SK-N-SH treated with all-trans-retinoic acid at 6 μM for 48 hours (cell line): ENCODE measurements around the gene VPS13C.

Experiments
- ATAC-seq: fragments of 200-7000 bp; cut with Tn5 transposase; 3 replicates; pipeline ENCODE4 v1.9.1; 2020; ENCODE audit warnings: mild to moderate bottlenecking, moderate library complexity
- BACH2 ChIP-seq: fragments of 250-450 bp; sonication (Bioruptor Pico); IDR thresholded peaks from 2 replicates; pipeline ENCODE4 v1.9.0; 2021; ENCODE audit warnings: mild to moderate bottlenecking, borderline replicate concordance
- CSDC2 ChIP-seq: fragments of 250-450 bp; sonication (Bioruptor Pico); IDR thresholded peaks from 2 replicates; pipeline ENCODE4 v1.5.0; 2020; ENCODE audit warnings: mild to moderate bottlenecking, moderate library complexity
- ESRRG ChIP-seq: fragments of 250-450 bp; sonication (Bioruptor Pico); IDR thresholded peaks from 2 replicates; pipeline ENCODE4 v1.6.1; 2021; ENCODE audit warnings: mild to moderate bottlenecking
- GLIS3 ChIP-seq: fragments of 250-450 bp; sonication (Bioruptor Pico); IDR thresholded peaks from 2 replicates; pipeline ENCODE4 v1.5.0; 2020; ENCODE audit warnings: mild to moderate bottlenecking, moderate library complexity
- ISL1 ChIP-seq: fragments of 250-450 bp; sonication (Bioruptor Pico); IDR thresholded peaks from 2 replicates; pipeline ENCODE4 v2.1.2; 2022; ENCODE audit warnings: mild to moderate bottlenecking, moderate library complexity
- POU6F1 ChIP-seq: fragments of 250-450 bp; sonication (Bioruptor Pico); IDR thresholded peaks from 2 replicates; pipeline ENCODE4 v1.8.0; 2021; ENCODE audit warnings: low read depth, mild to moderate bottlenecking, moderate library complexity, borderline replicate concordance
- PPARA ChIP-seq: fragments of 250-450 bp; sonication (Bioruptor Pico); IDR thresholded peaks from 2 replicates; pipeline ENCODE4 v1.5.0; 2020; ENCODE audit warnings: mild to moderate bottlenecking, borderline replicate concordance
- RARB ChIP-seq: fragments of 250-450 bp; sonication (Bioruptor Pico); IDR thresholded peaks from 2 replicates; pipeline ENCODE4 v1.8.0; 2021; ENCODE audit warnings: mild to moderate bottlenecking, moderate library complexity
- SNAI2 ChIP-seq: fragments of 250-450 bp; sonication (Bioruptor Pico); IDR thresholded peaks from 2 replicates; pipeline ENCODE4 v1.5.0; 2020; ENCODE audit warnings: mild to moderate bottlenecking, moderate library complexity
- TCF4 ChIP-seq: fragments of 250-450 bp; sonication (Bioruptor Pico); IDR thresholded peaks from 2 replicates; pipeline ENCODE4 v1.8.0; 2021; ENCODE audit warnings: mild to moderate bottlenecking, moderate library complexity, borderline replicate concordance
- TOX ChIP-seq: fragments of 250-450 bp; sonication (Bioruptor Pico); IDR thresholded peaks from 2 replicates; pipeline ENCODE4 v1.8.0; 2021; ENCODE audit warnings: mild to moderate bottlenecking, moderate library complexity, borderline replicate concordance
- ZC3H10 ChIP-seq: fragments of 250-450 bp; sonication (Bioruptor Pico); IDR thresholded peaks from 2 replicates; pipeline ENCODE4 v1.5.1; 2021; ENCODE audit warnings: mild to moderate bottlenecking, moderate library complexity
- ZFP3 ChIP-seq: fragments of 250-450 bp; sonication (Bioruptor Pico); IDR thresholded peaks from 2 replicates; pipeline ENCODE4 v1.5.0; 2020; ENCODE audit warnings: mild to moderate bottlenecking, moderate library complexity
- ZFP30 ChIP-seq: fragments of 450-650 bp; formaldehyde crosslinking; IDR thresholded peaks from 2 replicates; pipeline ENCODE4 v1.5.0; 2022; ENCODE audit warnings: mild to moderate bottlenecking, moderate library complexity
- ZNF565 ChIP-seq: fragments of 450-650 bp; formaldehyde crosslinking; conservative IDR thresholded peaks from 2 replicates; pipeline ENCODE4 v1.5.0; 2020; ENCODE audit warnings: low read depth, mild to moderate bottlenecking, moderate library complexity
- ZNF70 ChIP-seq: fragments of 450-650 bp; formaldehyde crosslinking; IDR thresholded peaks from 2 replicates; pipeline ENCODE4 v1.5.0; 2020; ENCODE audit warnings: mild to moderate bottlenecking, moderate library complexity
- ZNF8 ChIP-seq: fragments of 450-650 bp; formaldehyde crosslinking; IDR thresholded peaks from 2 replicates; pipeline ENCODE4 v1.5.0; 2020; ENCODE audit warnings: mild to moderate bottlenecking, moderate library complexity
- TF ChIP-seq, protein P1 (sequence below): fragments of 250-450 bp; sonication (Bioruptor Pico); IDR thresholded peaks from 2 replicates; pipeline ENCODE4 v1.5.1; 2021; ENCODE audit warnings: mild to moderate bottlenecking, moderate library complexity
- TF ChIP-seq, protein P2 (sequence below): fragments of 250-450 bp; sonication (Bioruptor Pico); IDR thresholded peaks from 2 replicates; pipeline ENCODE4 v1.8.0; 2020; ENCODE audit warnings: mild to moderate bottlenecking, moderate library complexity, borderline replicate concordance
- TF ChIP-seq, protein P3 (sequence below): fragments of 250-450 bp; sonication (Bioruptor Pico); IDR thresholded peaks from 2 replicates; pipeline ENCODE4 v1.5.0; 2020; ENCODE audit warnings: mild to moderate bottlenecking, moderate library complexity

The VPS13C gene

GRCh38 chr15:61835496-61836106 lies 224.6 kb downstream of the VPS13C start (continued):
- TF ChIP-seq ZFP30 (CRISPR knock-in tag) (no peak), ISL1 (CRISPR knock-in tag) (no peak), TOX (CRISPR knock-in tag) (no peak), ZNF70 (CRISPR knock-in tag) (no peak), ZFP3 (CRISPR knock-in tag) (no peak), CSDC2 (CRISPR knock-in tag) (no peak), ZNF8 (CRISPR knock-in tag) (no peak)
- TF ChIP-seq, protein P1, sequence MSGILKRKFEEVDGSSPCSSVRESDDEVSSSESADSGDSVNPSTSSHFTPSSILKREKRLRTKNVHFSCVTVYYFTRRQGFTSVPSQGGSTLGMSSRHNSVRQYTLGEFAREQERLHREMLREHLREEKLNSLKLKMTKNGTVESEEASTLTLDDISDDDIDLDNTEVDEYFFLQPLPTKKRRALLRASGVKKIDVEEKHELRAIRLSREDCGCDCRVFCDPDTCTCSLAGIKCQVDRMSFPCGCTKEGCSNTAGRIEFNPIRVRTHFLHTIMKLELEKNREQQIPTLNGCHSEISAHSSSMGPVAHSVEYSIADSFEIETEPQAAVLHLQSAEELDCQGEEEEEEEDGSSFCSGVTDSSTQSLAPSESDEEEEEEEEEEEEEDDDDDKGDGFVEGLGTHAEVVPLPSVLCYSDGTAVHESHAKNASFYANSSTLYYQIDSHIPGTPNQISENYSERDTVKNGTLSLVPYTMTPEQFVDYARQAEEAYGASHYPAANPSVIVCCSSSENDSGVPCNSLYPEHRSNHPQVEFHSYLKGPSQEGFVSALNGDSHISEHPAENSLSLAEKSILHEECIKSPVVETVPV (CRISPR knock-in tag): no peak

- TF ChIP-seq ZC3H10 (CRISPR knock-in tag) (no peak), PPARA (CRISPR knock-in tag) (no peak), BACH2 (CRISPR knock-in tag) (no peak), ISL1 (CRISPR knock-in tag) (no peak)
- ATAC-seq: no peak
Measured at GRCh38 chr15:61835029-61835428, 225.2 kb downstream of the VPS13C start.

DNA sequence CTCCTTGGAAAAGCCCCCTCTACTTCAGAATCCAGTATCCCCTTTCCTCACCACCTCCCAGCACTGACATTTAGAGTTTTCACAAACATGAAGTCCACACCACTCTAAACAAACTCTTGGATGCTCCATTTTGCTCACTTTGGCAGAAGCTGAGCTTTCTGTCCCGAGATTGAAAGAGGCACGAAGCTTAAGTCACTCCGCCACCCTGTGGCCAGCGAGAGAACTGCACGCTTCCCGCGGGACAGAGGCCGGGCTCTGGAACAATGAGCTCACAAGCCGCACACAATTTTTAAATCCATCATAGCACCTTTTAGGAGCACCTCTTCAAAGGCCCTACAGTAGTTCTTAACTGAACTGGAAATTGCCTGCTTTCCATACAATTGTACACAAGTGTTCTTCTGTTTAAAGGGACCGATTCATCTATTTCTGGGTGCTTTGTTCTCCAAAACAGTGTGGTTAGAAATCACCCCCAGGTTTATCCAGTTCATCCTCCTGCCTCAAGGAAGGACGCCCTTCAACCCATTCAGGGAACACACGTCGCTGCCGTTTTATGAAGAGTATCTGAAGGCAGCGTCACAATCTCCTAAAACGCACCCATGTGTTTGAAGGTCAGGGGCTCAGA lies 226.1 kb downstream of the VPS13C start:
- TF ChIP-seq, protein P2, sequence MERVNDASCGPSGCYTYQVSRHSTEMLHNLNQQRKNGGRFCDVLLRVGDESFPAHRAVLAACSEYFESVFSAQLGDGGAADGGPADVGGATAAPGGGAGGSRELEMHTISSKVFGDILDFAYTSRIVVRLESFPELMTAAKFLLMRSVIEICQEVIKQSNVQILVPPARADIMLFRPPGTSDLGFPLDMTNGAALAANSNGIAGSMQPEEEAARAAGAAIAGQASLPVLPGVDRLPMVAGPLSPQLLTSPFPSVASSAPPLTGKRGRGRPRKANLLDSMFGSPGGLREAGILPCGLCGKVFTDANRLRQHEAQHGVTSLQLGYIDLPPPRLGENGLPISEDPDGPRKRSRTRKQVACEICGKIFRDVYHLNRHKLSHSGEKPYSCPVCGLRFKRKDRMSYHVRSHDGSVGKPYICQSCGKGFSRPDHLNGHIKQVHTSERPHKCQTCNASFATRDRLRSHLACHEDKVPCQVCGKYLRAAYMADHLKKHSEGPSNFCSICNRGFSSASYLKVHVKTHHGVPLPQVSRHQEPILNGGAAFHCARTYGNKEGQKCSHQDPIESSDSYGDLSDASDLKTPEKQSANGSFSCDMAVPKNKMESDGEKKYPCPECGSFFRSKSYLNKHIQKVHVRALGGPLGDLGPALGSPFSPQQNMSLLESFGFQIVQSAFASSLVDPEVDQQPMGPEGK (CRISPR knock-in tag): no peak
- peak; percentile 83 for ATAC-seq

- no peak for ATAC-seq
- TF ChIP-seq, protein P3, sequence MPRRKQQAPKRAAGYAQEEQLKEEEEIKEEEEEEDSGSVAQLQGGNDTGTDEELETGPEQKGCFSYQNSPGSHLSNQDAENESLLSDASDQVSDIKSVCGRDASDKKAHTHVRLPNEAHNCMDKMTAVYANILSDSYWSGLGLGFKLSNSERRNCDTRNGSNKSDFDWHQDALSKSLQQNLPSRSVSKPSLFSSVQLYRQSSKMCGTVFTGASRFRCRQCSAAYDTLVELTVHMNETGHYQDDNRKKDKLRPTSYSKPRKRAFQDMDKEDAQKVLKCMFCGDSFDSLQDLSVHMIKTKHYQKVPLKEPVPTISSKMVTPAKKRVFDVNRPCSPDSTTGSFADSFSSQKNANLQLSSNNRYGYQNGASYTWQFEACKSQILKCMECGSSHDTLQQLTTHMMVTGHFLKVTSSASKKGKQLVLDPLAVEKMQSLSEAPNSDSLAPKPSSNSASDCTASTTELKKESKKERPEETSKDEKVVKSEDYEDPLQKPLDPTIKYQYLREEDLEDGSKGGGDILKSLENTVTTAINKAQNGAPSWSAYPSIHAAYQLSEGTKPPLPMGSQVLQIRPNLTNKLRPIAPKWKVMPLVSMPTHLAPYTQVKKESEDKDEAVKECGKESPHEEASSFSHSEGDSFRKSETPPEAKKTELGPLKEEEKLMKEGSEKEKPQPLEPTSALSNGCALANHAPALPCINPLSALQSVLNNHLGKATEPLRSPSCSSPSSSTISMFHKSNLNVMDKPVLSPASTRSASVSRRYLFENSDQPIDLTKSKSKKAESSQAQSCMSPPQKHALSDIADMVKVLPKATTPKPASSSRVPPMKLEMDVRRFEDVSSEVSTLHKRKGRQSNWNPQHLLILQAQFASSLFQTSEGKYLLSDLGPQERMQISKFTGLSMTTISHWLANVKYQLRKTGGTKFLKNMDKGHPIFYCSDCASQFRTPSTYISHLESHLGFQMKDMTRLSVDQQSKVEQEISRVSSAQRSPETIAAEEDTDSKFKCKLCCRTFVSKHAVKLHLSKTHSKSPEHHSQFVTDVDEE: no peak
- TF ChIP-seq ZNF565 (CRISPR knock-in tag) (no peak), ISL1 (CRISPR knock-in tag) (no peak), GLIS3 (CRISPR knock-in tag) (no peak), ZFP3 (CRISPR knock-in tag) (no peak), ZNF8 (CRISPR knock-in tag) (no peak), ZFP30 (CRISPR knock-in tag) (no peak), TCF4 (CRISPR knock-in tag) (no peak), ZC3H10 (CRISPR knock-in tag) (no peak), RARB (CRISPR knock-in tag) (no peak), TOX (CRISPR knock-in tag) (no peak), SNAI2 (no peak), POU6F1 (no peak), ZNF70 (CRISPR knock-in tag) (no peak), ESRRG (CRISPR knock-in tag) (no peak)
- TF ChIP-seq, protein P1 (CRISPR knock-in tag): no peak
- TF ChIP-seq, protein P2 (CRISPR knock-in tag): no peak
Measured at GRCh38 chr15:61832223-61832622, 228.0 kb downstream of the VPS13C start.
